ENCODE measurements around the gene TOMM5. TPM values are rescaled to one million over a fixed set of nuclear protein-coding genes. Genes with fewer than 3 reads are reported as not detected.

Gene TOMM5
- total RNA-seq, 2 donors from 2014 or later = 65.7 to 75.7 TPM

DNA sequence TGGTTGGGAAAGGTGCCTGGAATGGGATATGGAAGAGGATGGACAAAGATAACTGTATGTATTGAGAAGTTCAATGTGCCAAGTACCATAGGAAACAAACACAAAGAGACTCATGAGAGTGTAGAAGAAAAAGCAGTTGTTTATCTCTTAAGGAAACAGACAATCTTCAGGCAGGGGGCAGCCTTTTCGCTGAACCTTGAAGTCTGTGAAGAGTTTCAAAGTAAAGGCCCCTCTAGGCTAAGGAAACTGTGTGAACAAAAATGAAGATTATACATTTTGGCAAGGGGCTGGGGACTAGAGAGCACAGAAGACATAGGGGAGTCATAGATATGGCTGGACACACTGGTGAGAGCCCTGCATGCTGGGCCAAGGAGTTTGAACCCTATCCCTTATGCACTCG lies 30.9 kb upstream of the TOMM5 start:
- Mint-ChIP-seq H3K9me3 (no peaks in the 10 kb centered on the region), H3K4me1 (ENCODE audit: low read depth) (no peaks in the 10 kb centered on the region), H3K27me3 (ENCODE audit: low read depth) (no peaks in the 10 kb centered on the region), H3K27ac (no peak overlapping the region), H3K4me3 (no peak overlapping the region), H3K36me3 (ENCODE audit: insufficient read depth in 2 of 2) (no peaks in the 10 kb centered on the region)
- DNase-seq (no peak), ATAC-seq (replicated peaks in 1 of 2) (no peak)

DNA sequence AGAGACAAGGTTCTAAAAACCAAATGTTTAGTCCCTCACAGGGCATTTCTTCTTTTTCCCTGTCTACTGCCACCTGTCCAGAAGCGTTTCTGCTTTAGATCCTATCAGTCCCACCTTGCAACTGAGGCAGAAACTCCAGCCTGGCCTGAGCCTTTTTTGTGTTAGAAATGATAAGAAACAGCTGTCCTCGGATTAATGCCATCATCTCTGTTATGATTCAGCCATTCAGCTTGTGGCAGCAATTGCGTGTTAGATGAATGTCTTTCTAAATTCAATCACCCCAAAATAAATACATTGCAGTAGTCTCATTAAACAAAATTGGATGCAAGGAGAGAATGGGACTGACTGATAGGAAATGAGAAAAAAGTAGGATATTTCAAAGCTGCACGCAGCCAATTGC lies 30.1 kb upstream of the TOMM5 start:
- DNase-seq = no peak
- no peak overlapping the region for H3K4me3 Mint-ChIP-seq
- no peak for ATAC-seq (replicated peaks in 1 of 2)
- H3K36me3 Mint-ChIP-seq (ENCODE audit: insufficient read depth in 2 of 2) = no peaks in the 10 kb centered on the region
- no peaks in the 10 kb centered on the region for H3K9me3 Mint-ChIP-seq
- no peaks in the 10 kb centered on the region for H3K27me3 Mint-ChIP-seq (ENCODE audit: low read depth)
- no peak overlapping the region for H3K27ac Mint-ChIP-seq
- H3K4me1 Mint-ChIP-seq (ENCODE audit: low read depth) = no peaks in the 10 kb centered on the region

DNA sequence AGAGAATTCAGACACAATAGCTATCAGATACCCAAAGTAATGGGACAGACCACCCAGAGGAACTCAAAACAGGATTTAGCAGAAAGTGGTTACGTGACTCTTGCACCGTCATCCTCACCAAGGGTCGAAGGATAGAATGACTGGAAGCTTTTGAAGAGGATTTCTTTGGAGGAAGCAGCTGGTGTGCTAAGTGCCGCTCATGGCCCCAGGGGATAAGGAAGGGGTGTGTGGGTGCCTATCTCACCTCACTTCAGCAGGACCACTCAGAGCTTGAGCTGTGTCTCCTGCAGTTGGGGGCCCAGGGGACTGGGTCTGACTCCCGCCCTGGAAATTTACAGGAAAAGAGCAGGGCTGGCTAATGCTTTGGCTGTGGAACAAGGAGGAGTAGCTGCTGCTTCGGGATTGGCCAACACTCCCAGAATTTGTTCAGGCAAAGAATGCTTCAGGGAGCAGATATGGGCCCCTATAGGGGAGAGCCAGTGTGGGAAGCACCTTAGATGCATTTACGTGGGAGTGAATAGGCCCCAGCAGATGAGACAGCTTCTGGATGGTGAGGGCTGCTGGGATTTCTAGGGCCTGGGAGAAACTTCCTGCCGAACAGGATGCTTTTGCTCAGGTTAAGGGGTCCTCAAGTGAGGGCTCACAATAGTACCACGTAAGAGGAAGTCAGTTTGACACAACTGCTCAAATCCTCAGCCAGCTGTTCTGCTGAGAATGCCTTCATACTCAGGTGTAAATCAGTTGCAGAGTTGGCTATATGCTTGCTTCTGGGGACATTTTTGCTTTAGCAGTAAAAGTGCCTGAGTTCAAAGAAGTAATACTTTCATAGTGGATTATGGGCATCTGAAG lies 29.1 kb upstream of the TOMM5 start:
- H3K4me3 Mint-ChIP-seq = no peak overlapping the region
- no peaks in the 10 kb centered on the region for H3K27me3 Mint-ChIP-seq (ENCODE audit: low read depth)
- no peaks in the 10 kb centered on the region for H3K9me3 Mint-ChIP-seq
- no peak for ATAC-seq (replicated peaks in 1 of 2)
- H3K4me1 Mint-ChIP-seq (ENCODE audit: low read depth) = no peaks in the 10 kb centered on the region
- no peak overlapping the region for H3K27ac Mint-ChIP-seq
- H3K36me3 Mint-ChIP-seq (ENCODE audit: insufficient read depth in 2 of 2) = no peaks in the 10 kb centered on the region
- DNase-seq = no peak

DNA sequence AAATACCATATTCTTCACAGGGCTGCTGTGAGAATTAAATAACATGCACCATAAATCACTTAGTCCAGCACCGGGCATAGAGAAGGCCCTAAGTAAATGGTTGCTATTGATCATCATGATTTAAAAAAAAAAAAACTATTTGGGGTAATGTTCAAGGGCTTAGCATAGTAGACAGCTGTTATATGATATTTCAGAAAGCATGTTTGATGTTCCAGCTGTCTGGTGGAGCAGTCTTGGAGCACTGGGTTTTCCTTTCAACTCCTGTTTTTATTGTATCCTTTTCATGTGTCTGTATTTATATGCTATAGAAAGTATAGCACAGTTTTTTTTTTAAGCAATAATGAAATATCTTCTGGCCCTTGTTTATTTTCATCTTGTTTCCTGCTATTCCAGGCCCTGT lies 28.0 kb upstream of the TOMM5 start:
- no peaks in the 10 kb centered on the region for H3K9me3 Mint-ChIP-seq
- DNase-seq (no peak), ATAC-seq (replicated peaks in 1 of 2) (no peak)
- H3K4me3 Mint-ChIP-seq = no peak overlapping the region
- H3K27me3 Mint-ChIP-seq (ENCODE audit: low read depth) = no peaks in the 10 kb centered on the region
- no peaks in the 10 kb centered on the region for H3K4me1 Mint-ChIP-seq (ENCODE audit: low read depth)
- H3K36me3 Mint-ChIP-seq (ENCODE audit: insufficient read depth in 2 of 2) = no peaks in the 10 kb centered on the region
- H3K27ac Mint-ChIP-seq = no peak overlapping the region

DNA sequence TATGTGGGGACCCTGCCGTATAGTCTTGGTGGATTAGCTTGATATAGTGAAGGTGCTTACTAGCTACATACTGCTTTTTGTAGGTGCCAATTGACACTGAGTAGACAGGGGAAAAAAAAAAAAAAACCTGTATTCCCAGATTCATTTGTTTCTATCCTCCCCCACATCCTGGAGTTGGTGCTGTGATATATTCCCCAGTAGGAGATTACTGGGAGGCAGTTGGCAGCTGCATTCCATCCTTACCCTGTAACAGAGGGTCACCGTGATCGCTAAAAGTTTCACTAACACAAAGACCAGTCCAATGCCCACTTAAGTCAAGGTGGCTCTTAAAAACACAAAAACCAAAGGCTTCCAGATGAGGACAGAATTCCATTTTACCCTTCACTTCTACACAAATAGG lies 27.4 kb upstream of the TOMM5 start:
- Mint-ChIP-seq H3K36me3 (ENCODE audit: insufficient read depth in 2 of 2) (no peaks in the 10 kb centered on the region), H3K27ac (no peak overlapping the region), H3K4me3 (no peak overlapping the region), H3K27me3 (ENCODE audit: low read depth) (no peaks in the 10 kb centered on the region), H3K4me1 (ENCODE audit: low read depth) (no peaks in the 10 kb centered on the region), H3K9me3 (no peaks in the 10 kb centered on the region)
- ATAC-seq (replicated peaks in 1 of 2) (no peak), DNase-seq (no peak)

DNA sequence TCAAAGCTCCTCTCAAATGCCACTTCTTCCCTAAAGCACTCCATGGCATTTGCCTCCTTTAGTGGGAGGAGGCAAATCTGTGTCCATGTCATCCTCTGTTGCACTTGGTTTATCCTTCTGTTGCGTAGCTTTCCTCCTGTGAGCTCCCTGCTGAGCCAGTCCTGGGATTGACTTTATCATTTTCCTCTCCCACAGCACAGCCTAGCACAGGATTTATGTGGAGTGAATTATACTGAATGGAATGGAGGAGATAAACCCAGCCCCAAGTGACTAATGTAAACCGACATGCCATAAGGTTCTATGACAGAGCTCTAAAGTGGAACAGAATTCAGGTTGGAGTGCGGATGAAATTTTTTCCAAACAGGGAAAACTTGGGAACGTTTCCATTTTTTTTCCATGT lies 26.4 kb upstream of the TOMM5 start:
- no peak overlapping the region for H3K4me3 Mint-ChIP-seq
- no peaks in the 10 kb centered on the region for H3K9me3 Mint-ChIP-seq

DNA sequence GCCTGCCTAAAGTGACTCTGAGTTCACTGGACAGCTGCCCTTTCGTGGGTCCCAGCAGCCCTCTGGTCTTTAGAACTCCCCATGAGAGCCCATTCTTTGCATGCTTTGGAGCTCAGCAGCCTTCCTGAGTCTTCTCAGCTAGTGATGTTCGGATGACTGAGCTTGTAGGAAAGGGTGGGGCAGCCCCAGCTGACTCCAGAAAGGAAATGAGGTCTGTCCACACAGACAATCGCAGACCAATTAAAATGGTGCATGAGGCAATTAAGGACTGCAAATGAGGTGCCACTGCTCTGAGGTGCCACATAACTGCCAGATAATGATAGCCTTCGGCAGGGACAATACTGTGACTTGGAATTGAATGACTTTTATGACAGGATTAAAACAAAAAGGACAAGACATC lies 25.4 kb upstream of the TOMM5 start:
- no peaks in the 10 kb centered on the region for H3K9me3 Mint-ChIP-seq
- H3K27ac Mint-ChIP-seq = no peak overlapping the region
- no peak for ATAC-seq (replicated peaks in 1 of 2)
- H3K36me3 Mint-ChIP-seq (ENCODE audit: insufficient read depth in 2 of 2) = no peaks in the 10 kb centered on the region
- H3K4me3 Mint-ChIP-seq = no peak overlapping the region
- DNase-seq = no peak
- H3K4me1 Mint-ChIP-seq (ENCODE audit: low read depth) = no peaks in the 10 kb centered on the region
- H3K27me3 Mint-ChIP-seq (ENCODE audit: low read depth) = peaks cover 7% of the 10 kb centered on the region

More for the DNA sequence above, 26.4 kb upstream of the TOMM5 start:
- no peaks in the 10 kb centered on the region for H3K4me1 Mint-ChIP-seq (ENCODE audit: low read depth)
- ATAC-seq (replicated peaks in 1 of 2) (no peak), DNase-seq (no peak)
- peaks cover 4% of the 10 kb centered on the region for H3K27me3 Mint-ChIP-seq (ENCODE audit: low read depth)
- no peaks in the 10 kb centered on the region for H3K36me3 Mint-ChIP-seq (ENCODE audit: insufficient read depth in 2 of 2)
- no peak overlapping the region for H3K27ac Mint-ChIP-seq

DNA sequence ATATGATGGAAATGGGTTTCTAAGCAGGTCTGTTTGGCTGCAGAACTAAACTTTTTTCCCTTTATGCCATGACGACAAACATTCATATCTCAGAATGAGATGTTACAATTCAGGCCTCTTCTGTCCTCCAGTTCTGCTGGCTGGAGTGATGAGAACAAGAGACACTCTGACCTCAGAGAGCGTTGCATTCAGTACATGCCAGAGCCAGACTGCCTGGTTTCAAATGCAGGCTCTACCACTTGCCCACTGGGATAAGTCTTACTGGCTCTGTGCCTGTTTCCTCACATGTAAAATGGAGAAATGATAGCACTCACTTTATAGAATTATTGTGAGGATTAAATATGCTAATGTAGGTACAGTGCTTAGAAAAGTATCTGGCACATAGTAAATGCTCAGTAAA lies 24.8 kb upstream of the TOMM5 start:
- Mint-ChIP-seq H3K36me3 (ENCODE audit: insufficient read depth in 2 of 2) (no peaks in the 10 kb centered on the region), H3K27me3 (ENCODE audit: low read depth) (peaks cover 7% of the 10 kb centered on the region), H3K4me3 (no peak overlapping the region), H3K9me3 (no peaks in the 10 kb centered on the region), H3K27ac (no peak overlapping the region), H3K4me1 (ENCODE audit: low read depth) (no peaks in the 10 kb centered on the region)
- DNase-seq (no peak), ATAC-seq (replicated peaks in 1 of 2) (no peak)

DNA sequence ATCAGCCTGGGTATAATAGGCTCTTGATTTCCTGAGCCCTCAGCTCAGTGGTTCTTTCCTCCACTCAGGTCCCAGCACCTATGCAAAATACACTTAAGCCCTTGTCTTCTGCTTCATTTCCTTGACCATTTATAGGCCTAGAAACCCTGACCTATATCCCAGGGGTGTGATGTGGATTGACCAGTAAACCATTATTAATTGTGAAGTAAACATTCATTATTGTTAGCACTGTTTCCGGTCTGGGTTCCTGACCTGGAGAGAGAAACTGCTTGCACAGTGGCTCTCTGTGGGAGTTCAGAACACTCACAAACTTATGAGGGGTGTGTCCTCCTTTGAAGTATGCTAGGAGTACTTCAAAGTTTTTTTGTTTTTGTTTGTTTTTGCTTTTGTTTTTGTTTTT lies 19.6 kb upstream of the TOMM5 start:
- H3K27ac Mint-ChIP-seq = no peak overlapping the region
- ATAC-seq (replicated peaks in 1 of 2) (no peak), DNase-seq (no peak)
- peaks cover 18% of the 10 kb centered on the region for H3K27me3 Mint-ChIP-seq (ENCODE audit: low read depth)
- no peaks in the 10 kb centered on the region for H3K4me1 Mint-ChIP-seq (ENCODE audit: low read depth)
- H3K4me3 Mint-ChIP-seq = no peak overlapping the region
- no peaks in the 10 kb centered on the region for H3K36me3 Mint-ChIP-seq (ENCODE audit: insufficient read depth in 2 of 2)
- H3K9me3 Mint-ChIP-seq = no peaks in the 10 kb centered on the region

DNA sequence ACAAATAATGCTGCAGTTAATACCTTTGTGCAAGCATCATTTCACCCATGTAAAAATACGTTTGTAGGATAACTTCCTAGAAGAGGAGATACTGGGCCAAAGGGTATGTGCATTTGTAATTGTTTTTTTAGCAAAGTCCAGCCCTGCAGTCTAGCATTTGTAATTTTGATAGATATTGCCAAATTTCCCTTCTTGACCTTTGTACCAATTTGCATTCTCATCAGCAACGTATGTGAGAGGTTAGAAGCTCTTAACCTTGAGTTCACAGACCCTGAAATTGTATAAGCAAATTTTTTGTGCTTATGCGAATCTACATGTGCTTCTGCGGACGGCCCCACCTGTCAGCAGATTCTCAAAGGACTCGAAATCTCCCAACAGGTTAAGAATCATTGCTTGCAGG lies 18.6 kb upstream of the TOMM5 start:
- Mint-ChIP-seq H3K36me3 (ENCODE audit: insufficient read depth in 2 of 2) (no peaks in the 10 kb centered on the region), H3K4me1 (ENCODE audit: low read depth) (no peaks in the 10 kb centered on the region), H3K27ac (no peak overlapping the region), H3K9me3 (no peaks in the 10 kb centered on the region), H3K4me3 (no peak overlapping the region), H3K27me3 (ENCODE audit: low read depth) (peaks cover 18% of the 10 kb centered on the region)
- ATAC-seq (replicated peaks in 1 of 2) (no peak), DNase-seq (no peak)

DNA sequence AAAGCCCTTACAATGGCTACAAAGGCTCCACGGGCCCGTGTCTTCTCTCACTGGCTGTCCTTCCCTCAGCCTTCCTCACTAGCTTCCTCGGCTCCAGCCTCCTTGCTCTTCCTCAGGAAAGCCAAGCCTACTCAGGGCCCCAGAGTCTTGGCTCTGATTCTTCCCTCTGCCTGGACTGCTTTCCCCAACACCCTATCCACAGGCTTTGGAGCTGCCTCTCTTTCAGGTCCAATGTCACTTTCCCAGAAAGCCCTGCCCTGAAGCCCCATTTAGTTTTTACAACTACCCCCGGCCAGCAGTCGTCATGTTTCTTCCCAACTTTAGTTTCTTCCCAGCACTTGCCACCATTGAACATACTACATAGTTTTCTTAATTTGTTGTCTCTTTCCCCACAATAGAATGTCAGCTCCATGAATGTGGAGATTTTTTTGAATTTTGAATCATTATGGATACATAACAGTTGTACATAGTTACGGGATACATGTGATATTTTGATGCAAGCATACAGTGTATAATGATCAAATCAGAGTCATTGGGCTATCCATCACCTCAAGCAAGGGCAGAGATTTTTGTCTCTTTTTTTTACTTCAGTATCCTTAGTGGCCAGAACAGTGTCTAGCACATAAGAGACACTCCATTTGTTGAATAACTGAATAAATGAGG lies 17.5 kb upstream of the TOMM5 start:
- Mint-ChIP-seq H3K27ac (no peak overlapping the region), H3K4me1 (ENCODE audit: low read depth) (no peaks in the 10 kb centered on the region), H3K36me3 (ENCODE audit: insufficient read depth in 2 of 2) (no peaks in the 10 kb centered on the region), H3K27me3 (ENCODE audit: low read depth) (peaks cover 18% of the 10 kb centered on the region), H3K9me3 (no peaks in the 10 kb centered on the region), H3K4me3 (no peak overlapping the region)
- ATAC-seq (replicated peaks in 1 of 2) (no peak), DNase-seq (no peak)

DNA sequence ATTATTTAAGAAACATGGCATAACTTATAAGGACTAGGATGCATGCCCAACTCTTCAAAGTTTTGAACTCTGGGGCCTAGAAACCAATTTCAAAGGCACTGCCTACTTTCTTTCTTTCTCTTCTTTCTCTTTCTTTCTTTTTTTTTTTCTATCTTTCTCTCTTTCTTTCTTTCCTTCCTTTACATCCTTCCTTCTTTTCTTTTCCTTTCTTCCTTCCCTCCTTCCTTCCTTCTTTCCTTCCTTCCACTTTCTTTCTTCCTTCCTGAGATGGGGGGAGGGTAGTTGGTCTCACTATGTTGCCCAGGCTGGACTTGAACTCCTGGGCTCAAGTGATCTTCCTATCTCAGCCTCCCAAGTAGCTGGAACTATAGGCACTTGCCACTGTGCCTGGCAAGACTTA lies 15.9 kb upstream of the TOMM5 start:
- Mint-ChIP-seq H3K4me3 (no peak overlapping the region), H3K27me3 (ENCODE audit: low read depth) (peaks cover 13% of the 10 kb centered on the region), H3K4me1 (ENCODE audit: low read depth) (no peaks in the 10 kb centered on the region), H3K9me3 (no peaks in the 10 kb centered on the region), H3K36me3 (ENCODE audit: insufficient read depth in 2 of 2) (no peaks in the 10 kb centered on the region), H3K27ac (no peak overlapping the region)
- DNase-seq = no peak
- ATAC-seq (replicated peaks in 1 of 2) = no peak

DNA sequence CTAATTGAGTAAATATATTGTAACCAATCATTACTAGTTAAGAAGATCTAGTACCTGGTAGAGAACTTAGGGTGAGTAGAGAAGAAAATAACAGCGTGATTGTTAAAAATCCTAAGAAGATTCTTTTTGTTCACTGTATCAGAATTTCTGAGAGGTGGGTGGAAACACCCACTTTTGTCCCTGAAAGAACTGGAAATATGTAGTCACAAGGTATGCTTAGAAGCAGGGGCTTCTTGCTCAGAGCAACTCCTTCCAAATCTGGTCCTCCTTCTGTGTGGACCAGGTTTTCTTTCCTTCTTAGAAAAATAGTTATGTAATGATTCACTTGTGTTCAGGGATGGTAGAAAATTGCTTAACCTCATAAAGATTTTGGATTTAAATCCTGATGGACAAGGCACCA lies 11.9 kb upstream of the TOMM5 start:
- H3K27me3 Mint-ChIP-seq (ENCODE audit: low read depth) = peaks cover 15% of the 10 kb centered on the region
- H3K9me3 Mint-ChIP-seq = no peaks in the 10 kb centered on the region
- H3K36me3 Mint-ChIP-seq (ENCODE audit: insufficient read depth in 2 of 2) = no peaks in the 10 kb centered on the region
- H3K4me3 Mint-ChIP-seq = no peak overlapping the region
- no peak overlapping the region for H3K27ac Mint-ChIP-seq
- no peak for DNase-seq
- no peak for ATAC-seq (replicated peaks in 1 of 2)
- H3K4me1 Mint-ChIP-seq (ENCODE audit: low read depth) = no peaks in the 10 kb centered on the region

DNA sequence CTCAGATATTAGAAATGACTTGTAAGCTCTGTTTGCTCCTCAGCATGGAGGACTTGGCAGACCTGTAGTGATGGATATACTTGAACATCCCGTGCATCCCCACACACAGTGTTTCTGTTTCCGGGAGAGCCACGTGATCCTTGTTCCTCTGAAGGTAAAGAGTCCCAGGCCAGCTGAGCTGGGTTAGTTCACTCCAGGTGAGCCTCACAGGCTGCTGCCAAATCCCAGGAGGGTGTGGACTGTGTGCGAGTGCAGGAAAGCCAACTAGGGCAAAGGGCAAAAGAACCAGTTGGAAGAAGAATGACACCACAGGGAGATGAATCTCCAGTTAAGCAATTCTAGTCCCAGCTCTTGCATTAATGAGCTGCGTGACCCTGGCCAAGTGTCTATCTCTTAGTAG lies 10.4 kb upstream of the TOMM5 start:
- Mint-ChIP-seq H3K9me3 (no peaks in the 10 kb centered on the region), H3K4me3 (no peak overlapping the region), H3K4me1 (ENCODE audit: low read depth) (no peaks in the 10 kb centered on the region), H3K36me3 (ENCODE audit: insufficient read depth in 2 of 2) (no peaks in the 10 kb centered on the region), H3K27me3 (ENCODE audit: low read depth) (peaks cover 14% of the 10 kb centered on the region), H3K27ac (no peak overlapping the region)
- ATAC-seq (replicated peaks in 1 of 2) (no peak), DNase-seq (no peak)
